Fibroblast of skin of scalp (primary cell): Measurements from ENCODE around the gene GFRA4.
"Not testable (repeated sequence)": the region's sequence is repeated elsewhere in the genome, so short reads cannot be mapped to it uniquely, and the experiment has no call there.

Experiments
- DNase-seq: peaks from one replicate; pipeline ENCODE4 v3.0.0-alpha.2; 2013

Gene GFRA4

DNA sequence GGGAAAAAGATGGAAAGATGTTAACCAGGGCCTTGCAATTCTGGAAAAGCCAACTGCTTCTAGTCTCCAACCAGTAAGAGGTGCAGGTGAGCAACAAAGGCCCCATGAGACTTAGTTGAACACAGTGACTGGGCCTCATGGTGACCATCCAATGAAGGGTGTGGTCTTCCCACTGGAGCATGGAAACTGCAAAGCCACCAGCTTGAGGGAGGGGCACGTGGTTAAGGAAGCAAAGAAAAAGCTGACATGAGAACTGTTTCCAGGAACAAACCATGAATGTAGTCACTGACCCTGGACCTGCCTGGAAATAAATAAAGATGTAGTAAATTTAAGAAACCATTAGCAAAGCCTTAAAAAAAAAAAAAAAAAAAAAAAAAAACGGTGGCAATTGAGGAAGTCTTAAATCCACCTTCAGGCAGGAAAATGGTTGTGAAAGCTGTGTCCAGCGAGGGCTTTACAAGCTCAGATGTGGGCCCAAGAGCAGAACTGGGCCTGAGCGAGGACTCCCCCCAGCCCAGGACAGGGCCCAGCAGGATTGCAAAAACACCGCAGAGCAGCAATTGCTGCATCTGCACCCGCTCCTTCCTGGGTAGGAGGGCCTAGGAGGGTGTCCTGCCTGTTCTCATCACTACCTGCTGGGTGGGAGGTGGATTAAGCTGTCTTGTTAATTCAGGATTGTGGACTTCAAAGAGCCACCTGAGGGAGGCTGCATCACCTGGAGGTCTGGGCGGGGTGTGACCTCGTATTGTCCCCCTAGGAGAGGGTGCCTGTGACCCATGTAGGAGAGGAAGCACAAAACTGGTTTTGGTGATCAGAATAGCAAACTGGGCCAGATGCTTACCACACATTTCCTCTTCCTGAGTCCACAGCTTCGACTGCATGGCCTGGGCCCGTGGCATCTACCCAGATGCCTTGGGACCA is 10.3 kb downstream of the GFRA4 start:
- DNase-seq = no peak

DNA sequence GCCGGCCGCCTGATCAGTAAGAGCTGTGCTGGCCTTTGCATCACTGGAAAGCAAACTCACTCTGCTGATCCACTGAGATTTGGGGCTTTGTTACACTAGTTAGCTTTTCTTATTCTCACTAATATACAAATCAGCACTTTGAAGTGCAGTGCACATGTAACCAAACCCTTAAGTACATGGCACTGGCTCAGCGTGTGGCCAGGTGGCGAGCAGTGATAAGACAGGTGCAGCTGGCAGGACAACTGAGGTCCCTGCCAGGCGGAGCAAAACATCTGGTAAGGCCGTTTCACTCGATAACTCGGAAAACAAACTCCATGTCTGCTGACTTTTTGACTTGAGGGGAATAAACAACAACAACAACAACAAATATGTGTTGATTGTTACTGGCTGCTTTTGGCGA is 11.0 kb downstream of the GFRA4 start:
- no peak for DNase-seq

DNA sequence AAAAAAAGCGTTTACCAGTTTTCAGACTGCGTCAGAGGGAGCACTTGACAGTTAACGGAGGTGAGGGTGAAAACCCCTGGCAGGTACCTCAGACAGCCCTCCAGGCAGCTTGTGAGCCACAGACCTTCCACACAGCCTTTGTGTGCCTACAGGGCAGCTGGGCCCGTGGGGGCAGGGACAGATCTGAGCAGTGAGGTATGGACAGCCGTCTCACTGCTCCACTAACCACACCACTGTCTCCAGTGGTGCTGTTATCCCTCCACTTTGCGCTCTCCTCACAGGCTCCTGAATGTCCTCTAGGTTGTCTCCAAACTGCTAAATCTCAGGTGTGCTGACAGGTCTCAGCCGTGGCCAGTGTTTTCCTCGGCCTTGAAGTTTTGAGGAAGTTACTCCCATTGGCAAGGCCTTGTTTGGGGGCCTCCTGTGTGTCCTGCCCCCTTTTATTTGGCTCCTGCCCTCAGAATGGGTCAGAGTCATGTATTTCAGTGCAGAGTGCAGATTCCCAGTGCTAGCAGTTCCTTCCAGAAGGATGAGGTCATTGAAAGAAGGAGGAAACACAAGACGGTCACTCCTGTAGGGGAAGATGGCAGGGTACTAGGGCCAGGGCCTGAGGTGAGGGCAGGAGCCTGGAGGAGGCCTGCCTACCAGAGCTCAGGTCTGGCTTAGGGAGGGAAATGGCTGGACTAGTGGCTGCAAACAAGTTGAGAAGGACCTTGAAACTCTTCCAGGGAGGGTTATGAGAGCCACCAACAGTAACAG is 11.8 kb downstream of the GFRA4 start:
- no peak for DNase-seq

- DNase-seq = no peak
Measured at GRCh38 chr20:3648951-3649350, 14.2 kb downstream of the GFRA4 start.

DNA sequence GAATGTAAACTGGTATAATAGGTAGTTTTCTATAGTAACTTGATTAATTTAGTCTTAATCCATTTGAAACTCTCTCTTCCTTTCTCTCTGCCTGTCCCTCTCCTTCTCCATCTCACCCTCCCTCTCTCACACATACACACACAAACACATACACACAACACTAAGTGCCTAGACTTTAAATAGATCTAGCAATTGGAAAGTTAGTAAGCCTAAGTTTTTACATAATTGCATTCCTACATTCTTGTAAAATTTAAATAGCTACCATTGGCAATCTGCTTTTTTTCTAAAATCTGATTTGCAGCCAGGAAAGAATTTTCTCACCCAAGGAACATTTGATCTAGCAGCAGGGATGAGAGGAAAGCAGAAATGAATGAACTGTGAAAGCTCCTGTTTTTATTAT is 15.7 kb downstream of the GFRA4 start:
- no peak for DNase-seq

- DNase-seq = no peak
Measured at GRCh38 chr20:3646651-3647050, 16.5 kb downstream of the GFRA4 start.

DNA sequence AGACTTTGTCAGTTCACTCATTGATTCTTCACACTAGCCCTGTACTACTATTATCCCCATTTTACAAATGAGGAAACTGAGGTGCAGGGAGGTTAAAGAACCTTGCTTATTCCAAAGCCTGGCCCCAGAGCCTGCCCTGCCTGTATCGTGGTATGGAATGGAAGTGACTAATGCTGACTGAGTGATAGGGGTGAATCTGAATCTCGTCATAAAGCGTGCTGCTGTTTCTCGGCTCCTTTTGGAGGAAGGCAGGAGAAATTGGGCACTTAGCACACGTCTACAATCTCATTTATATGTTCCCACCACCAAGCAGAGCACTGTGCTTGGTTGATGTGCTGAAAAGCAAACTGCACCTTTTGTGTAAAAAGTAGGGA is 17.1 kb downstream of the GFRA4 start:
- no peak for DNase-seq

GRCh38 chr20:3645309-3646066 is 17.7 kb downstream of the GFRA4 start:
- no peak for DNase-seq

- no peak for DNase-seq
Measured at GRCh38 chr20:3640259-3640658, 22.9 kb downstream of the GFRA4 start.

GRCh38 chr20:3635346-3635745 is 27.9 kb downstream of the GFRA4 start:
- DNase-seq = peak; percentile 18

DNA sequence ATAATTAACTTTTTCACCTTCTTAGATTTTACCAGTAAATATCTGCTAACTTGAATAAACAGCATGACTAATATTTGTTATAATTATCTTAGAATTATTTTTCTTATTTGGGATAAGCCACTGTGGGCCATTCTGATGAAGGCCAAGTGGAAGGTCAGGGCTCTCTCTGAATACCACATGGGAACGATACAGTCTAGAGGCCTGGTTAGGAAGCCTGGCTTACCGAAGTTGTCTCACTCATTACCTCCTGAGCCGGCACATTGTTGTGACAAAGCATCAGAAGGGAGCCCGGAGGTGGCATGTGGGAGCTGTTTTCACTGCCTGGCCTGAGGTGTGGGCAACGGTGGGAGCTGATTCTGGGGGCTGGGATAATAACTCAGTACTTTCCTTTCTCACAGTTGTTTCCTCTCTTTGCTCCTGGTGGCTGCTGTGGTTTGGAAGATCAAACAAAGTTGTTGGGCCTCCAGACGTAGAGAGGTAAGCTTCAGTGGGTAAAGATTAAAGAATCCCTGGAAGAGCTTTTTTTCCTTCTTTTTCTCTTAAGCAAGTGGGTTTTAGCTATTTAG is 29.2 kb downstream of the GFRA4 start:
- no peak for DNase-seq

DNA sequence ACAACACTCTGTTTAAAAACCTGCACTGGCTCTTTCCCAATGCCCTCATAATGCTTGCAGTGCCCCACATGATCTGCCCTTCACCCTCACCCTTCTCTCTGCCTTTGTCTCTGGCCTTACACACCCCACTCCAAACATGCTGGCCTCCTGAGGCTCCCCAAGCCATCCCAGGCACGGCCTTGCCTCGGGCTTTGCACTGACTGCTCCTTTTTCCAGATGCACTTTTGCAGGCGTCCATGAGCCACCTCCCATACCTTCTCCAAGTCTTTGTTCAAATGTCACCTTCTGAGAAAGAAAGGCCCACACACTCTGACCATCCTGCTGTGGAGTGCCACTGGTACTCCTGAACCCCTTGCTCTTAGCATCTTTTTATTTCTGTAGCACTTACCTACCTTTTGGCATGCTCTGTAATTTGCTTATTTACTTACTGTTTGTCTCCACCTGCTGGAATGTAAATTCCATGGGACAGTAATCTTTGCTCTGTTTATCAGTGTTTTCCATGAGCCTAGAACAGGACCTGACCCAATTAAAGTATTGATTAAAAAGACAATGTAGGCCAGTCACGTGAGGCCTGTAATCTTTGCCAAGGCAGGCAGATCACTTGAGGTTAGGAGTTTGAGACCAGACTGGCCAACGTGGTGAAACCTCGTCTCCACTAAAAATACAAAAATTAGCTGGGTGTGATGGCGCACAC is 30.7 kb downstream of the GFRA4 start:
- DNase-seq = no peak

GRCh38 chr20:3631534-3631933 is 31.7 kb downstream of the GFRA4 start:
- DNase-seq = no peak

- DNase-seq = no peak
Measured at GRCh38 chr20:3630429-3630828, 32.8 kb downstream of the GFRA4 start.

GRCh38 chr20:3629893-3630292 is 33.3 kb downstream of the GFRA4 start:
- DNase-seq = peak; percentile 6

- DNase-seq = no peak
Measured at GRCh38 chr20:3628502-3629314, 34.5 kb downstream of the GFRA4 start.

DNA sequence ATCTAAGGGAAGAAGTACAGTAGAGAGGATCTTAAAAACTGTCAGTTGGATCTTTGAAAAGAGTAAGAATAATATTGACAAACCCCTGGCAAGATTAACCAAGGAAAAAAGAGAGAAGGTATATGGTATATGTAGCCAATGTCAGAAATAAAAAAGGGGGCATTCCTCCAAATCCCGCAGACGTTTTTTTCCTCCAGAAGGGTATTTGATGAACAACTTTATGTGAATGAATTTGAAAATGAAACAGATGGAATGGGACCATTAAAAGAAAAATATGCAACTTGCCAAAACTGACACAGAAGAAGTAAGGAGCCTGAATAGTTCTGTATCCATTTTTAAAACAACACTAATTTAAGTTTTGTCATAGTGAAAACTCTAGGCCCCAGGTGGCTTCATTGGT is 35.7 kb downstream of the GFRA4 start:
- DNase-seq = no peak

DNA sequence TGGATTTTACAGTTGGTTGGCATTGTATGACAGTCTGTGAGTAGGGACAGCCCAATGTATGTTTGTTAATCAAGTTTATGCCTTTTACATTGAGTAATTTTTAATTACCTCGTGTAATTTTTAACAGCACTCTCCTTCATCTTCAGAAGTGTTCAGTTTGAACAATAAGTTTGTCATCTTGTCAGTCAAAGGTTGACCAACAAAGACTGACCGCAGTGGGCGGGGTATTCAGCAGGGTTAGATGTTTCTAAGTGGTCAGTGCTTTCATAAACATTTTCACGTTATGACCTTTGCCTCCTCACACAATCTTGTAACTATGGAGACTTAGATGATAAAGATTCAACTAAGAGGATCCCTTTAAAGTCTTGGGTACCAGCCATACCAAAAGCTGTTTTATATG is 40.8 kb downstream of the GFRA4 start:
- no peak for DNase-seq

DNA sequence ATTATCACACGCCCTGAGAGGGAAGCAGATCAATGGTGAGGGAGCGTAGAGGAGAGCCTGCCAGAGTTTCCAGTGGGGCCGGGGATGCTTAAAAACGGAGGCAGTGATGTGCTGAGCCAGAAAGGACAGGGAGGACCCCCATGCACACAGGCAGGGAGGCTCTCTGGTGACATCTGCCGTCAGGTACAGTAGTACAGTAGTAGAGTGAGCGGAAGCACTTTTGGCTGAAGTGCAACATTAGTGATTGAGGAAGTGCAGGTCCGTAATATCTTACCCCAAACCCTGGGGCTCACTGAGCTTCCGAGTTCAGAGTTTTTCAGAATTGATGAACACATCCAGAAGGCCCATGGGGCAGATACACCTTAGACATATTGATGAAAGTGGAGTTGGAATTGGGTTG is 42.1 kb downstream of the GFRA4 start:
- DNase-seq = no peak

DNA sequence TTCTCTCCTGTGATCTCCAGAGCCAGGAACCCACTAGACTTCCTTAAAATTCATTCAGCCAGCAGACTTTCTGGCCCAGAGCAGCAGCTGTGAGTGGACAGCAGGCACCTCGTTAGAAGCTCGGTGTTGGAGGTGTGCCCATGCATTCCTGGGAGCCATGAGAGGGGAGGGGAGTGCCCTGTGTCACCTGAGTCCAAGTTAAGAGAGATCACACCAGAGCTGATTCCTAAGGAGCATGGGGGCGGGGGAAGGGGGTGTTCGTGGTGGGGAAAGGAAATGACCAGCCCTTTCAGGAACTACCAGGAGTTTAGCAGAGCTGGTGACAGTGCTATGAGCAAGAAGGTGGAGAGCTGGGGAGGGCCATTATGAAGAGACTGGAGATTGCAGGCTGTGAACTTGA is 46.9 kb downstream of the GFRA4 start:
- DNase-seq = no peak

GRCh38 chr20:3615171-3615840 is 47.9 kb downstream of the GFRA4 start:
- not testable (repeated sequence) for DNase-seq
